KG1 (cell line): ENCODE data around the gene FAM161B.
"Not testable (repeated sequence)": the region's sequence is repeated elsewhere in the genome, so short reads cannot be mapped to it uniquely, and the experiment has no call there.

Experiments used
- DNase-seq: peaks from one replicate; lab custom pipeline; 2025; lab: John Stamatoyannopoulos, UW

FAM161B gene, protein sequence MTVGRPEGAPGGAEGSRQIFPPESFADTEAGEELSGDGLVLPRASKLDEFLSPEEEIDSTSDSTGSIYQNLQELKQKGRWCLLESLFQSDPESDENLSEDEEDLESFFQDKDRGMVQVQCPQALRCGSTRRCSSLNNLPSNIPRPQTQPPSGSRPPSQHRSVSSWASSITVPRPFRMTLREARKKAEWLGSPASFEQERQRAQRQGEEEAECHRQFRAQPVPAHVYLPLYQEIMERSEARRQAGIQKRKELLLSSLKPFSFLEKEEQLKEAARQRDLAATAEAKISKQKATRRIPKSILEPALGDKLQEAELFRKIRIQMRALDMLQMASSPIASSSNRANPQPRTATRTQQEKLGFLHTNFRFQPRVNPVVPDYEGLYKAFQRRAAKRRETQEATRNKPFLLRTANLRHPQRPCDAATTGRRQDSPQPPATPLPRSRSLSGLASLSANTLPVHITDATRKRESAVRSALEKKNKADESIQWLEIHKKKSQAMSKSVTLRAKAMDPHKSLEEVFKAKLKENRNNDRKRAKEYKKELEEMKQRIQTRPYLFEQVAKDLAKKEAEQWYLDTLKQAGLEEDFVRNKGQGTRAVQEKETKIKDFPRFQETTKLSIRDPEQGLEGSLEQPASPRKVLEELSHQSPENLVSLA

GRCh38 chr14:73949752-73950734 is at the start of gene FAM161B, which contains the start of gene COQ6:
TSS of gene FAM161B (minus strand) at chr14:73950094. CDS start at chr14:73950026, 68 bp downstream.
TSS of gene COQ6 (plus strand) at chr14:73950302. CDS start at chr14:73950333, 31 bp downstream.
- DNase-seq = peak; percentile 89

- DNase-seq = no peak
Measured at GRCh38 chr14:73998726-73999125, 48.8 kb upstream of the FAM161B start.

DNA sequence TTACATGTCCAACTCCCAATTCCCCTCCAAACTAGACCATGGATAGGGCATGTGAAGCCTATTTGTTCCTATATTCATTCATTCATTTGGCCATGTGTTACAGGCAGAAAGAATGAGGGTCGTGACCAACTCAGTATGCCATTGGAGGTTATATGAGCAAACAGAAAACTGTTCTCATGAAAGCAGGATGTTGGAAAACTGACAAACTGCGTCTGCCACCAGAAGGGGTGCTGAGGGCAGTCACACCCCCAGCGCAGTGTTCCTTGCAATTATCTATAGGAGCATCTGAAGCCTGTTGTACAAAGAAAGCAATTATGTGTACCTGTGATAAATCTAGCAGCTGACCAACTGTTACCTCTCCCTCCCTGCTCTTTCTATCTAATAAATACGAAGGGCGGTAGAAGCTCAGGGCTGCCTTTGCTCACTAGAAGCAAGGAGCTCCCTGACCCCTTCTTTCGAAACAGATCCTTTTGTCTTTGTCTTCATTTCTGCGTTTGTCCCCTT is 48.1 kb upstream of the FAM161B start:
- no peak for DNase-seq

GRCh38 chr14:73997108-73997943 is 47.4 kb upstream of the FAM161B start:
- no peak for DNase-seq

DNA sequence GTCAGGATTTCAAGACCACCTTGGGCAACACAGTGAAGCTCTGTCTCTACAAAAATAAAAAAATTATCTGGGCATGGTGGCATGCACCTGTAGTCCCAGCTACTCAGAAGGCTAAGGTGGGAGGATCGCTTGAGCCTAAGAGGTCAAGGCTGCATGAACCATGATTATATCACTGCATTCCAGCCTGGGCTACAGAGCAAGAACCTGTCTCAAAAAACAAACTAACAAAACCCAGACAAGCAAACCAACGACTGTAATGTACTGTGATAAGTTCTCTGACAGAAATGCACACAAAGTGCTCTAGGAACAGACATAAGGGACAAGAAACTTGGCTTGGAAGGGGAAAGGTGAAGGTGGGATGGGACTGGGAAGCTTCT is 46.8 kb upstream of the FAM161B start:
- DNase-seq = no peak

DNA sequence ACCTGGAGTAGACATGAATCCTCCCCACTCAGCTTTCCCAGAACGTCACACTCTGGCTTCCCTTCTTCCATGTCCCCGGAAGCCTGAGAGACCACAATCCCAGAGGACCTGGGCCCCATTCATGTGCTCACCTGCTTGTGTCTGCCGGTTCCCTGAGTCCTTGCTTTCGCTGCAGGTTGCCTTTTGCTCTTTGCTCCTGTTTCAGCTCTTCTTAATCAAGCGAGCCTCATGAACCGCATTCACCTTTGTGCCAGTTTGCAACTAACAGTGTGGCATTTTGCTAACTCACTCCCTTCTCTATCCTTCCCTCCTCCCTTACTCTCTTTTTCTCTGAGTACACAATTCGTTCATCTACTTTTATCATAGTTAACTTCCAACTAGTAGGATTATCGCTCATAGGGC is 46.1 kb upstream of the FAM161B start:
- DNase-seq = no peak

DNA sequence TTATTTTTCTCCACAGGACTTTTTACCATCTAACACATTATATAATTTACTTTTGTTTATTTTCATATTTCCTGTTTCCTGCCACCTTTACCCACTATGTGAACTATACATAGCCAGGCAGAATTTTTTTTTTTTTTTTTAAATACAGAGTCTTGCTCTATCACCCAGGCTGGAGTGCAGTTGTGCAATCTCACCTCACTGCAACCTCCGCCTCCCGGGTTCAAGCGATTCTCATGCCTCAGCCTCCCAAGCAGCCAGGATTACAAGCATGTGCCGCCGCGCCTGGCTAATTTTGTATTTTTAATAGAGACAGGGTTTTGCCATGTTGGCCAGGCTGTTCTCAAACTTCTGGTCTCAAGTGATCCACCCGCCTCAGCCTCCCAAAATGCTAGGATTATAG is 45.0 kb upstream of the FAM161B start:
- DNase-seq = not testable (repeated sequence)

DNA sequence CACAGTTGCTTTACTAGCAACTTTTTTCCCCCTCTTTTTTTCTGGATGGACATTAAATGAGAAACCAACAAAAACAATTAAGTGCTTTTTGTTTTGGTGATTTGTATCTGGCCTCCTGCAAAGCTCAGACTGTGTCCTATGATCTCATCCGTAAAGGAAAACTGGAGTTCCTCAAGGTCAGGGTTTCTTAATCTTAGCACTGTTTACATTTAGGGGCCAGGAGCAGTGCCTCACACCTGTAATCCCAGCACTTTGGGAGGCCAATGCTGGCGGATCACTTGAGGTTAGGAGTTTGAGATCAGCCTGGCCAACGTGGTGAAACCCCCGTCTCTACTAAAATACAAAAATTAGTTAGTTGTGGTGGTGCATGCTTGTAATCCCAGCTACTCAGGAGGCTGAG is 41.2 kb upstream of the FAM161B start:
- no peak for DNase-seq

GRCh38 chr14:73988656-73989055 is 38.8 kb upstream of the FAM161B start:
- not testable (repeated sequence) for DNase-seq

DNA sequence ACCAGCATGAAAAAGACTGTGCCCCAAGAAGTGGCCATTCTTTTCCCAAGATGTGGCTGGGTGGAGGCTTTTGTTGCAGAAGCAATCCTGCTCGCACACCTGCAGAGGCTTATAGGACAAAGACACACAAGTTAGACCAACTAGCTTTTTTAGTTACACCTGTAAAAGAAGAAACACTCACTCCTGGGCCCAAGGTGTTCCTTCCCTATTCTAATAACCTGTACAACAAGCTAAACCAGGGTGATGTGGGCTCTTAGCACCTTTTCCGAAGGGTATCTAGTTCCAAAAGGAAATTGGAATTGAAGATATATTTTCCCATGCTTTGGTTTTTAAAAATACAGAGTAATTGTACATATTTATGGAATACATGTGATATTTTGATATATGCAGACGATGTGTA is 38.2 kb upstream of the FAM161B start:
- DNase-seq = no peak

GRCh38 chr14:73977896-73978295 is 28.0 kb upstream of the FAM161B start:
- no peak for DNase-seq

GRCh38 chr14:73976125-73976524 is 26.2 kb upstream of the FAM161B start:
- no peak for DNase-seq

DNA sequence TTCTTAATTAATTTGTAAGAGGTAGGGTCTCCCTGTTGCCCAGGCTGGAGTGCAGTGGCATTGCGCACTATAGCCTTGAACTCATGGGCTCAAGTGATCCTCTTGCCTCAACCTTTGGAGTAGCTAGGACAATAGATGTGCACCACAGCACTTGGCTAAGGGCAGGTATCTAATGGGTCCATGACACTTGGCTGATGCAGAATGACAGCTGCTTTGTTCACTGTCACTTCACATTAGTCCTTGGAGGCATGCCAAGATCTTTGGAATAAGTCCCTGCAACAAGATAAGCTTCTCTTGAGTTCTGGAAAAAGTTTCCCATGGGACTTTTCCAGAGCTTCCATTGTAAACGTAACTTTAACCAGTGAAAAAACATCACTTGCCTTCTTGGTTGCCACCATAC is 23.6 kb upstream of the FAM161B start:
- no peak for DNase-seq

GRCh38 chr14:73968885-73969284 is 19.0 kb upstream of the FAM161B start:
- no peak for DNase-seq

DNA sequence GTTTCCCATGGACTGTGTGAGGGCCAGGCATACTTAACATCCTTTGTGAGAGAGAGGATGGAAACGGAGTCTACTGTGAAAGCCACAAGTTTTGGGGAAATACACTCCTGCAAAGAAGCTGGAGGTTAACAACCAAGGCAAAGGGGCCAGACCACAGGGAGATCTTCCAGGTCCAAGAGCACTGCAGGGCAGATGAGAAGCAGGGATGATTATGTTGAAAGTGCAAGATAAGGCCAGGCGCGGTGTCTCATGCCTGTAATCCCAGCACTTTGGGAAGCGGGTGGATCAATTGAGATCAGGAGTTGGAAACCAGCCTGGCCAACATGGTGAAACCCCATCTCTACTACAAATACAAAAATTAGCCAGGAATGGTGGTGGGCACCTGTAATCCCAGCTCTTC is 15.3 kb upstream of the FAM161B start:
- no peak for DNase-seq

- no peak for DNase-seq
Measured at GRCh38 chr14:73961192-73961591, 11.3 kb upstream of the FAM161B start.

- no peak for DNase-seq
Measured at GRCh38 chr14:73958591-73958990, 8.7 kb upstream of the FAM161B start.

- DNase-seq = no peak
Measured at GRCh38 chr14:73955674-73956073, 5.8 kb upstream of the FAM161B start.

DNA sequence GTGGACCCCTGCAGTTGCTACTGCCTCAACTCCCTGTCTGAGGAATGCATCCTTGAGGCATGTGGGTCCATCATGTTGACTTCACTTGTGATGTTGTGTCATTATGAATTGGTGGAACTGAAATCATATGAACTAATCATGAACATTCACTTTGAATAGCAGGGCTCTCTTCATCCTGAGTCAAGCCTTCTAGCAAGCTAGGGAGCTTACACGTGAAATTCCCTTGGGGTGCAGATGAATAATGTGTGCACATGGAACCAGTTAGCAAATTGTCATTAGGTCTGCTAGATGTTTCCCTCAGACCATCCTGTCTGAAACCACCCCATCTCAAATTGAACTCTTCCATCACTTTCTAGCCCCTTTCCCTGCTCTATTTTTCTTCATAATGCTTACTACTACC is 3.8 kb upstream of the FAM161B start:
- DNase-seq = no peak

- DNase-seq = no peak
Measured at GRCh38 chr14:73945159-73945670, 4.7 kb downstream of the FAM161B start.
